Measurements from ENCODE around the gene SYTL1. TPM values are rescaled to one million over a fixed set of nuclear protein-coding genes. Genes with fewer than 3 reads are reported as not detected.

SYTL1 gene
- total and polyA plus RNA-seq, 9 of the 15 experiments (the other 6 are each of a cell fraction or from before 2014, with no cell fraction given), result 0.04 to 9.3 (median 1.7) TPM

DNA sequence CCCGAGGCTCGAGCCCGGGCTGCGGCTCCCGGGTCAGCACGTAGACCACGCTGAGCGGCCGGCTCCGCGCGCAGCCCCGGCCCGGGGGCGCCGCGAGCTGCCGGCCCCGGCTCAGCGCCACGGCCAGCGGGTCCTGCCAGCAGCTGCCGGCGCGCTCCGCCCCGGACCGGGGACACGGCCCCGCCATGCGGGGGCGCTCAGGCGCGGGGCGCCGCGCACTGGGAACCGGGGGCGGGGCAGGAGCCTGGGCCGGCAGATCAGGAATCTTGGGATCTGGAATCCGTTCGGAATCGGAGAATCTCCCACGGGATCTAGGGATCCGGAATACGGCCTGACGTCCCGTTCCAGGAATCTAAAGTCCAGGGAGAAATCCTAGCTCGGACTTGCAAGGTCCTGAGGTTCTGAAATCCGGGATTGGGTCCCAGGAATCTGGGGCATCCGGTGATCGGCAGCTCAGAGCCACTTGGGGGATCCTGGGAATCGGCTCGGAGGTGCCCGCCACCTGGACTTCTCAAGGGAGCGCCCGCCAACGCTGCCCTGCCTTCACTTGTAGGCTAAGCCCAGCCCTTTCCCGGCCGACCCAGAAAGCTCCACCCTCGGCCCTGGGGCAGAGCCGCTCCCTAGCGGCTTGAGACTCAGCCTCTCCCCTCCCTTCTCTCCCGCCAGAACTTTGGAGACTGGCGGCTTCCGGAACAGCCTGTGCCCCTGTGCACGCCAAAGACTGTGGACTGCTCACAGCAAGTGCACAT lies 24.8 kb downstream of the SYTL1 start, which contains the start of gene MAP3K6 (continued):
- TF ChIP-seq, protein P1, sequence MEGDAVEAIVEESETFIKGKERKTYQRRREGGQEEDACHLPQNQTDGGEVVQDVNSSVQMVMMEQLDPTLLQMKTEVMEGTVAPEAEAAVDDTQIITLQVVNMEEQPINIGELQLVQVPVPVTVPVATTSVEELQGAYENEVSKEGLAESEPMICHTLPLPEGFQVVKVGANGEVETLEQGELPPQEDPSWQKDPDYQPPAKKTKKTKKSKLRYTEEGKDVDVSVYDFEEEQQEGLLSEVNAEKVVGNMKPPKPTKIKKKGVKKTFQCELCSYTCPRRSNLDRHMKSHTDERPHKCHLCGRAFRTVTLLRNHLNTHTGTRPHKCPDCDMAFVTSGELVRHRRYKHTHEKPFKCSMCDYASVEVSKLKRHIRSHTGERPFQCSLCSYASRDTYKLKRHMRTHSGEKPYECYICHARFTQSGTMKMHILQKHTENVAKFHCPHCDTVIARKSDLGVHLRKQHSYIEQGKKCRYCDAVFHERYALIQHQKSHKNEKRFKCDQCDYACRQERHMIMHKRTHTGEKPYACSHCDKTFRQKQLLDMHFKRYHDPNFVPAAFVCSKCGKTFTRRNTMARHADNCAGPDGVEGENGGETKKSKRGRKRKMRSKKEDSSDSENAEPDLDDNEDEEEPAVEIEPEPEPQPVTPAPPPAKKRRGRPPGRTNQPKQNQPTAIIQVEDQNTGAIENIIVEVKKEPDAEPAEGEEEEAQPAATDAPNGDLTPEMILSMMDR (IDR thresholded peaks at IDR 0.05 in 2 of 3, conservative IDR thresholded peaks at IDR 0.05 in 1 of 3; ENCODE audit: insufficient read depth in 2 of 3, low read depth in 1 of 3, low read length in 3 of 3), result peak; percentile 59 to 79 (median 70)
- TF ChIP-seq, protein P2, sequence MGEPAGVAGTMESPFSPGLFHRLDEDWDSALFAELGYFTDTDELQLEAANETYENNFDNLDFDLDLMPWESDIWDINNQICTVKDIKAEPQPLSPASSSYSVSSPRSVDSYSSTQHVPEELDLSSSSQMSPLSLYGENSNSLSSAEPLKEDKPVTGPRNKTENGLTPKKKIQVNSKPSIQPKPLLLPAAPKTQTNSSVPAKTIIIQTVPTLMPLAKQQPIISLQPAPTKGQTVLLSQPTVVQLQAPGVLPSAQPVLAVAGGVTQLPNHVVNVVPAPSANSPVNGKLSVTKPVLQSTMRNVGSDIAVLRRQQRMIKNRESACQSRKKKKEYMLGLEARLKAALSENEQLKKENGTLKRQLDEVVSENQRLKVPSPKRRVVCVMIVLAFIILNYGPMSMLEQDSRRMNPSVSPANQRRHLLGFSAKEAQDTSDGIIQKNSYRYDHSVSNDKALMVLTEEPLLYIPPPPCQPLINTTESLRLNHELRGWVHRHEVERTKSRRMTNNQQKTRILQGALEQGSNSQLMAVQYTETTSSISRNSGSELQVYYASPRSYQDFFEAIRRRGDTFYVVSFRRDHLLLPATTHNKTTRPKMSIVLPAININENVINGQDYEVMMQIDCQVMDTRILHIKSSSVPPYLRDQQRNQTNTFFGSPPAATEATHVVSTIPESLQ (CRISPR knock-in tag; IDR thresholded peaks at IDR 0.05), result no peak
- TF ChIP-seq CBX5 (IDR thresholded peaks at IDR 0.05; ENCODE audit: borderline replicate concordance, low read depth) (no peak), HDGF (IDR thresholded peaks at IDR 0.05) (no peak), SIX5 (IDR thresholded peaks at IDR 0.05; ENCODE audit: borderline replicate concordance in 1 of 2, insufficient read depth in 1 of 2, low read depth in 1 of 2, low read length in 2 of 2) (no peak), FUS (optimal IDR thresholded peaks at IDR 0.05; ENCODE audit: low read depth, low read length) (no peak), ZC3H11A (IDR thresholded peaks at IDR 0.05; ENCODE audit: low read depth, low read length) (no peak), ZFP30 (CRISPR knock-in tag; IDR thresholded peaks at IDR 0.05; ENCODE audit: borderline replicate concordance) (no peak), FOXA1 (IDR thresholded peaks at IDR 0.05; ENCODE audit: borderline replicate concordance) (no peak), PPARD (CRISPR knock-in tag; IDR thresholded peaks at IDR 0.05) (no peak), CREB1 (IDR thresholded peaks at IDR 0.05) (no peak), CREB1 (CRISPR knock-in tag; IDR thresholded peaks at IDR 0.05) (no peak), ATF7 (IDR thresholded peaks at IDR 0.05) (peak; percentile 23; the same call in 1 of the 2 replicates), ZNF41 (CRISPR knock-in tag; conservative IDR thresholded peaks at IDR 0.05) (no peak), NONO (IDR thresholded peaks at IDR 0.05; ENCODE audit: low read depth in 2 of 2, low read length in 1 of 2) (peak in 1 of 2 experiments; percentile 96; a peak in 2 of 4 replicates), TRIM24 (IDR thresholded peaks at IDR 0.05) (no peak), EGR1 (conservative IDR thresholded peaks at IDR 0.05) (peak; percentile 63), ZFPM2 (CRISPR knock-in tag; IDR thresholded peaks at IDR 0.05) (no peak), SIN3B (IDR thresholded peaks at IDR 0.05; ENCODE audit: low read depth) (peak; percentile 70), POLR2B (IDR thresholded peaks at IDR 0.05; ENCODE audit: low read depth, partially characterized antibody) (peak; percentile 63)
- TF ChIP-seq, protein P3, sequence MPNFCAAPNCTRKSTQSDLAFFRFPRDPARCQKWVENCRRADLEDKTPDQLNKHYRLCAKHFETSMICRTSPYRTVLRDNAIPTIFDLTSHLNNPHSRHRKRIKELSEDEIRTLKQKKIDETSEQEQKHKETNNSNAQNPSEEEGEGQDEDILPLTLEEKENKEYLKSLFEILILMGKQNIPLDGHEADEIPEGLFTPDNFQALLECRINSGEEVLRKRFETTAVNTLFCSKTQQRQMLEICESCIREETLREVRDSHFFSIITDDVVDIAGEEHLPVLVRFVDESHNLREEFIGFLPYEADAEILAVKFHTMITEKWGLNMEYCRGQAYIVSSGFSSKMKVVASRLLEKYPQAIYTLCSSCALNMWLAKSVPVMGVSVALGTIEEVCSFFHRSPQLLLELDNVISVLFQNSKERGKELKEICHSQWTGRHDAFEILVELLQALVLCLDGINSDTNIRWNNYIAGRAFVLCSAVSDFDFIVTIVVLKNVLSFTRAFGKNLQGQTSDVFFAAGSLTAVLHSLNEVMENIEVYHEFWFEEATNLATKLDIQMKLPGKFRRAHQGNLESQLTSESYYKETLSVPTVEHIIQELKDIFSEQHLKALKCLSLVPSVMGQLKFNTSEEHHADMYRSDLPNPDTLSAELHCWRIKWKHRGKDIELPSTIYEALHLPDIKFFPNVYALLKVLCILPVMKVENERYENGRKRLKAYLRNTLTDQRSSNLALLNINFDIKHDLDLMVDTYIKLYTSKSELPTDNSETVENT (CRISPR knock-in tag; IDR thresholded peaks at IDR 0.05), result peak; percentile 82
- TF ChIP-seq, protein P4, sequence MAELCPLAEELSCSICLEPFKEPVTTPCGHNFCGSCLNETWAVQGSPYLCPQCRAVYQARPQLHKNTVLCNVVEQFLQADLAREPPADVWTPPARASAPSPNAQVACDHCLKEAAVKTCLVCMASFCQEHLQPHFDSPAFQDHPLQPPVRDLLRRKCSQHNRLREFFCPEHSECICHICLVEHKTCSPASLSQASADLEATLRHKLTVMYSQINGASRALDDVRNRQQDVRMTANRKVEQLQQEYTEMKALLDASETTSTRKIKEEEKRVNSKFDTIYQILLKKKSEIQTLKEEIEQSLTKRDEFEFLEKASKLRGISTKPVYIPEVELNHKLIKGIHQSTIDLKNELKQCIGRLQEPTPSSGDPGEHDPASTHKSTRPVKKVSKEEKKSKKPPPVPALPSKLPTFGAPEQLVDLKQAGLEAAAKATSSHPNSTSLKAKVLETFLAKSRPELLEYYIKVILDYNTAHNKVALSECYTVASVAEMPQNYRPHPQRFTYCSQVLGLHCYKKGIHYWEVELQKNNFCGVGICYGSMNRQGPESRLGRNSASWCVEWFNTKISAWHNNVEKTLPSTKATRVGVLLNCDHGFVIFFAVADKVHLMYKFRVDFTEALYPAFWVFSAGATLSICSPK (IDR thresholded peaks at IDR 0.05; ENCODE audit: borderline replicate concordance), result no peak

Data from K562 (cell line).